Natural killer cell treated with Interleukin-12 subunit alpha and Interleukin-12 subunit beta and Interleukin-15 and Interleukin-18, amount 100 ng/mL, for 72 hours (primary cell): Measurements from ENCODE around the gene RTL1. TPM values are rescaled to one million over a fixed set of nuclear protein-coding genes. Genes with fewer than 3 reads are reported as not detected.

Source experiments
- ATAC-seq, 2 donors: fragments of 150-1000 bp; cut with Tn5 transposase in 1 of 2; sonication (Bioruptor Pico), chemical (Tn5 transposase) in 1 of 2; 2 replicates each; pipeline ENCODE4 v1.10.0; 2021
- DNase-seq: peaks from one replicate; pipeline ENCODE4 v3.0.0; 2022; ENCODE audit warnings: low spot score
- H3K27ac Mint-ChIP-seq, 2 donors: 1 replicate in 1 of 2; 2 replicates in 1 of 2; pipeline ENCODE4 v1.8.0; 2022; ENCODE audit warnings: mixed read lengths in 2 of 2, mild to moderate bottlenecking in 1 of 2, moderate library complexity in 1 of 2
- H3K27me3 Mint-ChIP-seq, 2 donors: 1 replicate in 1 of 2; 2 replicates in 1 of 2; pipeline ENCODE4 v1.8.0; 2022; ENCODE audit warnings: mixed read lengths in 2 of 2
- H3K36me3 Mint-ChIP-seq: one replicate; pipeline ENCODE4 v1.8.0; 2022; ENCODE audit warnings: mixed read lengths
- H3K4me1 Mint-ChIP-seq, 2 donors: 1 replicate in 1 of 2; 2 replicates in 1 of 2; pipeline ENCODE4 v1.8.0; 2022; ENCODE audit warnings: low read depth in 2 of 2, mixed read lengths in 2 of 2, mild to moderate bottlenecking in 1 of 2
- H3K4me3 Mint-ChIP-seq: one replicate; pipeline ENCODE4 v1.8.0; 2022; ENCODE audit warnings: mixed read lengths
- H3K9me3 Mint-ChIP-seq: 2 replicates; pipeline ENCODE4 v1.8.0; 2022; ENCODE audit warnings: mixed read lengths
- total RNA-seq, 2 donors: library from RNA; stranded (reverse); gene quantifications; one replicate each; pipeline ENCODE4 v1.2.3, GENCODE V29; 2022

Gene RTL1
- total RNA-seq, 2 donors from 2014 or later, result not detected

- H3K4me1 Mint-ChIP-seq, result no peaks in the 10 kb centered on the region
- peaks cover 6 to 10% of the 10 kb centered on the region in 2 donors for H3K27me3 Mint-ChIP-seq
- no peaks in the 10 kb centered on the region for H3K9me3 Mint-ChIP-seq
- H3K4me3 Mint-ChIP-seq, result no peak overlapping the region
- ATAC-seq (no peak), DNase-seq (no peak)
- H3K36me3 Mint-ChIP-seq, result no peaks in the 10 kb centered on the region
- no peak overlapping the region for H3K27ac Mint-ChIP-seq
Observed at GRCh38 chr14:100882026-100882967, 21.2 kb downstream of the RTL1 start.

- no peak overlapping the region for H3K4me3 Mint-ChIP-seq
Observed at GRCh38 chr14:100881211-100882025, 22.1 kb downstream of the RTL1 start.

GRCh38 chr14:100880271-100881101, 23.0 kb downstream of the RTL1 start:
- H3K27ac Mint-ChIP-seq, result no peak overlapping the region
- DNase-seq, result no peak
- H3K36me3 Mint-ChIP-seq, result no peaks in the 10 kb centered on the region
- H3K27me3 Mint-ChIP-seq, result peaks cover 0 to 3% of the 10 kb centered on the region in 2 donors
- ATAC-seq, result no peak
- no peaks in the 10 kb centered on the region for H3K9me3 Mint-ChIP-seq
- no peaks in the 10 kb centered on the region for H3K4me1 Mint-ChIP-seq
- H3K4me3 Mint-ChIP-seq, result no peak overlapping the region

More at GRCh38 chr14:100881211-100882025, 22.1 kb downstream of the RTL1 start:
- no peaks in the 10 kb centered on the region for H3K4me1 Mint-ChIP-seq
- peaks cover 0 to 7% of the 10 kb centered on the region in 2 donors for H3K27me3 Mint-ChIP-seq
- H3K9me3 Mint-ChIP-seq, result no peaks in the 10 kb centered on the region
- ATAC-seq (no peak), DNase-seq (no peak)
- H3K36me3 Mint-ChIP-seq, result no peaks in the 10 kb centered on the region
- no peak overlapping the region for H3K27ac Mint-ChIP-seq

- ATAC-seq, result no peak
- Mint-ChIP-seq H3K27me3 (peaks cover 0 to 3% of the 10 kb centered on the region in 2 donors), H3K27ac (no peak overlapping the region), H3K4me3 (no peak overlapping the region), H3K36me3 (no peaks in the 10 kb centered on the region), H3K9me3 (no peaks in the 10 kb centered on the region), H3K4me1 (no peaks in the 10 kb centered on the region)
- no peak for DNase-seq
Observed at GRCh38 chr14:100879782-100880181, 23.7 kb downstream of the RTL1 start.

DNA sequence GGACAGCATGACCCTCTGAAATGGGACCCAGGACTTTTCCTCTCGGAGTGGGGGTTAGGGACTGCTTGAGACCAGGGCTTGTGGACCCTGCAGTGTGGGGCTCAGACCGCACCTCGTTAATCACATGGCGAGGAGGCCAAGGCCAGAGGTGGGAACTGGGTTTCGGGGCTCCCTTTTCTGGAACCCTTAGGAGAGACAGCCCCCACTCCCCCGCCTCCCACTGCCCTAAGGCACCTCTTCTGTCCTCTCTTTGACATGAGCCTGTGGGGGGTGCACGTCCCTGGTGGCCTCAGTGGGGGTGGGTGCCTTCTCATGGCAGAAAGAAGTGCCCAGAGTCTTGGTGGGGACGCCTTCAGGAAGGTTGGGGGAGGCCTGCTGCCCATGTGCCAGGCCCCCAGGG, 24.3 kb downstream of the RTL1 start:
- DNase-seq (no peak), ATAC-seq (no peak)
- H3K9me3 Mint-ChIP-seq, result no peaks in the 10 kb centered on the region
- H3K36me3 Mint-ChIP-seq, result no peaks in the 10 kb centered on the region
- no peak overlapping the region for H3K4me3 Mint-ChIP-seq
- no peaks in the 10 kb centered on the region for H3K27me3 Mint-ChIP-seq
- H3K27ac Mint-ChIP-seq, result no peak overlapping the region
- no peaks in the 10 kb centered on the region for H3K4me1 Mint-ChIP-seq

- Mint-ChIP-seq H3K36me3 (no peaks in the 10 kb centered on the region), H3K27ac (no peak overlapping the region), H3K4me1 (no peaks in the 10 kb centered on the region), H3K4me3 (no peak overlapping the region), H3K9me3 (no peaks in the 10 kb centered on the region), H3K27me3 (no peaks in the 10 kb centered on the region)
- no peak for DNase-seq
- no peak for ATAC-seq
Observed at GRCh38 chr14:100878271-100879146, 25.0 kb downstream of the RTL1 start.

DNA sequence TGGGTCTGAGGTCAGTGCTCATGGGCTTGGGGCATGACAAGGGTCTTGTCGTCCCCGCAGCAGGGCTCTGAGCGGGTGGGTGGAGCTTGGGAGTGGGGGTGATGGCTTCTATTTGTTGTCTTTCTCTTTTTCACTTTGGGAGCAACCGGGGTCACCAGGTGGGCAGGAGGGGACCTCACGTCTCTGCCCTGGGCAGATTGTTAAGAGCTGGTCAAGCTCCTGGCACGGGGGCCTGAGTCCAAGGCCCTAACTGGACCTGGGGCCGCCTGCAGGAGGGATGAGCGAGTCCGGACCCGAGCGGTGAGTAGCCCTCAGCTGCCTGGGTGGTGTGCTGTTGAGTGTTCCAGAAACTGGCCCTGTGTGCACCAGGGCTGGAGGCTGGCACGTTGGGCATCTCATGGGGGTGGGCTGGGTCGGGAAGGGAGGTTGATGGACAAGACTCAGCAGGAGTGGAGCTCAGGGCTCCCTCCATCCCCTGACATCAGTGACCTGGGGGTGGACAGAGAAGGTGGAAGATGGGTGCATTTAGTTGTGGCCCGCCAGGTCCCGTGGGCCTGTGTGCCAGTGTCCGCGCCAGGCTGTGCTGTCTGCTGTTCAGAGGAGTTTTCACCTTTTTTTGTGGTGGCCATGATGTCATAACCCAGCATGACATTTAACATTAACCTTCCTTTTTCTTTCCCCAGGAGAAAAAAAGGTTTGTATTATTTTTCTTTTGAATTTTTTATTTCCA, 27.5 kb downstream of the RTL1 start:
- H3K9me3 Mint-ChIP-seq, result no peaks in the 10 kb centered on the region
- H3K4me1 Mint-ChIP-seq, result peaks cover 6 to 9% of the 10 kb centered on the region in 2 donors
- H3K27ac Mint-ChIP-seq, result no peak overlapping the region
- no peaks in the 10 kb centered on the region for H3K27me3 Mint-ChIP-seq
- ATAC-seq (no peak), DNase-seq (no peak)
- H3K4me3 Mint-ChIP-seq, result no peak overlapping the region
- no peaks in the 10 kb centered on the region for H3K36me3 Mint-ChIP-seq

GRCh38 chr14:100875126-100875525, 28.4 kb downstream of the RTL1 start:
- Mint-ChIP-seq H3K9me3 (no peaks in the 10 kb centered on the region), H3K27ac (no peak overlapping the region), H3K4me3 (no peak overlapping the region), H3K27me3 (no peaks in the 10 kb centered on the region), H3K36me3 (no peaks in the 10 kb centered on the region), H3K4me1 (peaks cover 6 to 9% of the 10 kb centered on the region in 2 donors)
- DNase-seq (no peak), ATAC-seq (no peak)

DNA sequence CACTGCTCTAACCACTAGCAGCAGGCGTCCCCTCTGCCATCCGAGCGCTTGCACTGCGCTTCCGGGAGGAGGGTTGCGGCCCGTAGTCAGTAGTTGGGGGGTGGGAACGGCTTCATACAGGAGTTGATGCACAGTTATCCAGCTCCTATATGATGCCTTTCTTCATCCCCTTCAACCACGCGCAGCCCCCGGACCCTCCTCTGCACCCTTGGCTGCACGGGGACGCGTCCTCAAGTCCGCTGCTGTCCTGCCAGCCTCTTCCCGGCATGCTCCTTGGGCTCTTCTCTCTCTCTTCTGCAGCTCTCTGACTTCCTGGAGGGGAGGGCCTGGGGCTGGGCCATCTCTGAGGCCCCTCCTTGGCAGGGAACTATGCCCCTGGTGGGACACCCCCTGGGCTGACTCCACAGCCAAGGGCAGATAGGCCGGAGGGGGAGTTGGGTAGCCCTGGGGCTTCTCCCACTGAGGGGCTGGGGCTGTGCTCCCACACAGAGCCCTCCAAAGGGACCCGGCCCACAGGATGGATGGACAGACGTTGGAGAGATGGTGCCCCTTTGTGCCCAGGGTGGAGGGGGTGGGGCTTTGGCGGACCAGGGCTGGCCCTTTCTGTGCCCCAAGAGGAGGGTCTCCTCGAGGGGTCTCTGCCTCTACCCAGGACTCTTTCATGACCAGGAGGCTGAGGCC, 29.0 kb downstream of the RTL1 start:
- no peaks in the 10 kb centered on the region for H3K27me3 Mint-ChIP-seq
- no peaks in the 10 kb centered on the region for H3K9me3 Mint-ChIP-seq
- H3K36me3 Mint-ChIP-seq, result no peaks in the 10 kb centered on the region
- H3K27ac Mint-ChIP-seq, result no peak overlapping the region
- ATAC-seq, result no peak
- no peak overlapping the region for H3K4me3 Mint-ChIP-seq
- peaks cover 6 to 9% of the 10 kb centered on the region in 2 donors for H3K4me1 Mint-ChIP-seq
- DNase-seq, result no peak

GRCh38 chr14:100874051-100874410, 29.5 kb downstream of the RTL1 start:
- DNase-seq, result no peak
- no peaks in the 10 kb centered on the region for H3K27me3 Mint-ChIP-seq
- no peak overlapping the region for H3K27ac Mint-ChIP-seq
- no peak overlapping the region for H3K4me3 Mint-ChIP-seq
- peaks cover 6 to 9% of the 10 kb centered on the region in 2 donors for H3K4me1 Mint-ChIP-seq
- no peaks in the 10 kb centered on the region for H3K9me3 Mint-ChIP-seq
- no peaks in the 10 kb centered on the region for H3K36me3 Mint-ChIP-seq
- no peak for ATAC-seq

- ATAC-seq (peak in 1 of 2 donors; percentile 47), DNase-seq (no peak)
- Mint-ChIP-seq H3K9me3 (no peaks in the 10 kb centered on the region), H3K27me3 (no peaks in the 10 kb centered on the region), H3K4me1 (peaks cover 6 to 9% of the 10 kb centered on the region in 2 donors), H3K4me3 (no peak overlapping the region), H3K36me3 (no peaks in the 10 kb centered on the region), H3K27ac (no peak overlapping the region)
Observed at GRCh38 chr14:100873096-100873482, 30.4 kb downstream of the RTL1 start.
